GM19023 (cell line): ENCODE measurements around the gene TUBGCP5.

Experiments
- ATAC-seq: cut with Tn5 transposase; IDR thresholded peaks from one replicate; pipeline ENCODE4 v1.9.1; 2021; ENCODE audit warnings: mild to moderate bottlenecking, moderate library complexity; ENCODE audit not compliant: unreplicated experiment

Gene TUBGCP5

GRCh38 chr15:22979238-22980188, 59.9 kb downstream of the TUBGCP5 start:
- ATAC-seq = peak; percentile 47

- peak; percentile 26 for ATAC-seq
These were observed 60.6 kb downstream of the TUBGCP5 start for GRCh38 chr15:22978691-22979237.

GRCh38 chr15:22974745-22975144, 64.6 kb downstream of the TUBGCP5 start:
- no peak for ATAC-seq

- ATAC-seq = no peak
These were observed 65.4 kb downstream of the TUBGCP5 start for GRCh38 chr15:22973987-22974386.

- ATAC-seq = no peak
These were observed 66.1 kb downstream of the TUBGCP5 start for GRCh38 chr15:22973286-22973685.

GRCh38 chr15:22969489-22969888, 69.9 kb downstream of the TUBGCP5 start:
- ATAC-seq = no peak

GRCh38 chr15:22968366-22968765, 71.0 kb downstream of the TUBGCP5 start:
- no peak for ATAC-seq

GRCh38 chr15:22967084-22967770, 72.1 kb downstream of the TUBGCP5 start:
- ATAC-seq = no peak

GRCh38 chr15:22966321-22967083, 72.9 kb downstream of the TUBGCP5 start:
- ATAC-seq = no peak

GRCh38 chr15:22963641-22964040, 75.7 kb downstream of the TUBGCP5 start:
- ATAC-seq = no peak

GRCh38 chr15:22962611-22963010, 76.8 kb downstream of the TUBGCP5 start:
- ATAC-seq = no peak

GRCh38 chr15:22961762-22962161, 77.6 kb downstream of the TUBGCP5 start:
- ATAC-seq = no peak

- ATAC-seq = no peak
These were observed 78.8 kb downstream of the TUBGCP5 start for GRCh38 chr15:22960556-22960955.

- no peak for ATAC-seq
These were observed 79.2 kb downstream of the TUBGCP5 start for GRCh38 chr15:22960126-22960525.

GRCh38 chr15:22959321-22960101, 79.9 kb downstream of the TUBGCP5 start:
- no peak for ATAC-seq

- no peak for ATAC-seq
These were observed 80.7 kb downstream of the TUBGCP5 start for GRCh38 chr15:22958487-22959280.

- no peak for ATAC-seq
These were observed 82.5 kb downstream of the TUBGCP5 start for GRCh38 chr15:22956978-22957260.

- no peak for ATAC-seq
These were observed 83.0 kb downstream of the TUBGCP5 start for GRCh38 chr15:22956257-22956977.

GRCh38 chr15:22955544-22956119, 83.7 kb downstream of the TUBGCP5 start:
- ATAC-seq = no peak
